HG02642 (cell line): ENCODE measurements around the gene PRDM15.
A peak's percentile ranks its signal among the peaks of the same experiment; 100 is the strongest.

Source experiments
- ATAC-seq: cut with Tn5 transposase; IDR thresholded peaks from one replicate; pipeline ENCODE4 v1.9.1; 2021; ENCODE audit warnings: mild to moderate bottlenecking; ENCODE audit not compliant: unreplicated experiment, poor library complexity

PRDM15 gene, protein sequence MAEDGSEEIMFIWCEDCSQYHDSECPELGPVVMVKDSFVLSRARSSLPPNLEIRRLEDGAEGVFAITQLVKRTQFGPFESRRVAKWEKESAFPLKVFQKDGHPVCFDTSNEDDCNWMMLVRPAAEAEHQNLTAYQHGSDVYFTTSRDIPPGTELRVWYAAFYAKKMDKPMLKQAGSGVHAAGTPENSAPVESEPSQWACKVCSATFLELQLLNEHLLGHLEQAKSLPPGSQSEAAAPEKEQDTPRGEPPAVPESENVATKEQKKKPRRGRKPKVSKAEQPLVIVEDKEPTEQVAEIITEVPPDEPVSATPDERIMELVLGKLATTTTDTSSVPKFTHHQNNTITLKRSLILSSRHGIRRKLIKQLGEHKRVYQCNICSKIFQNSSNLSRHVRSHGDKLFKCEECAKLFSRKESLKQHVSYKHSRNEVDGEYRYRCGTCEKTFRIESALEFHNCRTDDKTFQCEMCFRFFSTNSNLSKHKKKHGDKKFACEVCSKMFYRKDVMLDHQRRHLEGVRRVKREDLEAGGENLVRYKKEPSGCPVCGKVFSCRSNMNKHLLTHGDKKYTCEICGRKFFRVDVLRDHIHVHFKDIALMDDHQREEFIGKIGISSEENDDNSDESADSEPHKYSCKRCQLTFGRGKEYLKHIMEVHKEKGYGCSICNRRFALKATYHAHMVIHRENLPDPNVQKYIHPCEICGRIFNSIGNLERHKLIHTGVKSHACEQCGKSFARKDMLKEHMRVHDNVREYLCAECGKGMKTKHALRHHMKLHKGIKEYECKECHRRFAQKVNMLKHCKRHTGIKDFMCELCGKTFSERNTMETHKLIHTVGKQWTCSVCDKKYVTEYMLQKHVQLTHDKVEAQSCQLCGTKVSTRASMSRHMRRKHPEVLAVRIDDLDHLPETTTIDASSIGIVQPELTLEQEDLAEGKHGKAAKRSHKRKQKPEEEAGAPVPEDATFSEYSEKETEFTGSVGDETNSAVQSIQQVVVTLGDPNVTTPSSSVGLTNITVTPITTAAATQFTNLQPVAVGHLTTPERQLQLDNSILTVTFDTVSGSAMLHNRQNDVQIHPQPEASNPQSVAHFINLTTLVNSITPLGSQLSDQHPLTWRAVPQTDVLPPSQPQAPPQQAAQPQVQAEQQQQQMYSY

DNA sequence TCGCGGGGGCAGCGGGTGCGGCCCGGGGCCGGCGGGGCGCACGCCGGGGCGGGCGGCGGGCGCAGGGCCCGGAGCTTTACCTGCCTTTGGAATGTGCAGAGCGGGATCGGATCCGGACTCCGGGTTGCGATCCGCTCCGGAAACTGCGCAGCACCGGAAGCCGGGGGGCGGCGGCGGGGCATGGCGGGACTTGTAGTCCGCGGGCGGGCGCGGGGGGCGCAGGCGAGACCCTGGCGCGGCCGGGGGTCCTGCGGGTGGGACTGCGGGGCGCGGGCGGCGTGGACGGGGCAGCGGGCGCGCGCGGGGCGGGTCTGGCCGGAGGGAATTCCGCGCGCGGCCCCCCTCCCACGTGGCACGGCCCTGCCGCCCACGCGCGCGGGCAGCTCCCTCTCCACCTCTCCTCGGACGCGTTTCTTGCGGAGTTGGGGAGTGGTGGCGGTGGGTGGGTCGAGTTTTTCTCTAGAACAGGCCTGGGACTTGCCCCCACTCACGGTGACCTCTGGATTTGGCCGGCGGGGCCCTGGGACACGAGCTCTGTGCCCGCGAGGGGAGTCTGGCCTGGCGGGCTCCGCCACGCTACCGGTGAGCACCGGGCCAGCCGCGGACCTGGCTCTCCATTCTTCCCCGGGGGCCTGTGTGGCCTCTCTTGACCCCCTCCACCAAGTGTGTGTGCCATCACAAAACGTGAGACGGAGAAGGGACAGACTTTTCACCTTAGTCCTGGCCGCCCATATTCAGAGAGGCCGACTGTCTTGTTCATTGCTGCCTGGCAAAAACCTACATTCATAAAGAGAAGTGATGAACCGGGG lies at the start of gene PRDM15:
Gene PRDM15 (minus strand): TSS at position 155 of the 809 bp plus-strand sequence. CDS start 18,981 bp downstream, outside the sequence.
- ATAC-seq: peak; percentile 75

DNA sequence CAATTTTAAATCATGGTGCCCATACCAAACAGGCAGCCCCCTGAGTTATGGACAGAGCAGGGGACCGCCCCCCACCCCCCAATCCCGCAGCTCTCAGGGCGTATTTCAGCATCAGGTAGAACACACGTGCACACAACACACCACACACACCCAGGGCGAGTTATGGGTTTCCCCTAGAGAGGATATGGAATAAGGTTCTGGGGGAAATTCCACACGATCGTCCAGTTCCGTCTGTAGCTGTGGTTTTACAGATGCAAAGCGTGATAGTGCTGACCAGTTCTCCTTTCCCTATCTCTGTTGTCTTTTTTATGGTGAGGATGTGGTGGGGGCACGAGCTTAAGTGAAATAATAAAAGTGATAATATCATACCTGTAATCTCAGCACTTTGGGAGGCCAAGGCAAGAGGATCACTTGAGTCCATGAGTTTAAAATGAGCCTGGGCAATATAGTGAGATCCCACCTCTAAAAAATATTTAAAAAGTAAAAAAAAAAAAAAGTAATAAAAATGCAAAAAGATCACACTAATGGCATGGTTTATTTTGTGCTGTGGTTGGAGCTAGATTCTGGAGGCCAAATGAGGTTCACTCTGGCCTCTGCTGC lies 49.6 kb upstream of the PRDM15 start:
- ATAC-seq: peak; percentile 38

DNA sequence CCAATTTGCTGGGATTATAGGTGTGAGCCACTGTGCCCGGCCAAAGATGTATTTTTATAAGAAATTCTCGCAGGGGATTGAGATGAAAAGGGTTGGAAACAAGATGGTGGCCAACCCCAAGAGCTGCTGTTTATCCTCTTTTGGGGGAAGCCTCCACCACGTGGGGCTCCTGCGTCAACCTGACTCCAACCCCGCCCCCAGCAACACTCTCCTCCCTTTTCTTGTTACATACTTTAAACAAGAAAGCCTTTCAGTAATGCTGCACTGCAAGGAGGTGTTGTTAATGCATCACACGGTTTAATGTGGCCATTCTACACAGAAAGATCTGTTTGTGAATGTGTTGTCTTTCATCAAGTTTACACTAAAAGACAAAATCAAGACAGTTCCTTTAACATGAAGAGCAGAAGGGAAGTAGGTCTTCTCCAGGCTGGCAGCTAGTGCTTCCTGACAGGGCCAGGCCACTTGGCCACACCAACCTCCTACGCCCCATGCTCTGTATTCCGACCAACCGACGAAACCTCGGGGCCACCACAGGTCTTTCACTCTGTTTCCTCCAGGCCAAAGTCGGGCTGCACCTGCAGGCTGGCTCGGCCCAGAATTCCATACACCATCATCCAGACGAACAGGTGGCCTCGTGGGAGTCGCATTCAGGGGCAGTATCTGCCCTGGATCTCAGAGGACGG lies 48.7 kb upstream of the PRDM15 start:
- ATAC-seq: no peak

GRCh38 chr21:41926807-41927171 lies 47.6 kb upstream of the PRDM15 start:
- no peak for ATAC-seq

DNA sequence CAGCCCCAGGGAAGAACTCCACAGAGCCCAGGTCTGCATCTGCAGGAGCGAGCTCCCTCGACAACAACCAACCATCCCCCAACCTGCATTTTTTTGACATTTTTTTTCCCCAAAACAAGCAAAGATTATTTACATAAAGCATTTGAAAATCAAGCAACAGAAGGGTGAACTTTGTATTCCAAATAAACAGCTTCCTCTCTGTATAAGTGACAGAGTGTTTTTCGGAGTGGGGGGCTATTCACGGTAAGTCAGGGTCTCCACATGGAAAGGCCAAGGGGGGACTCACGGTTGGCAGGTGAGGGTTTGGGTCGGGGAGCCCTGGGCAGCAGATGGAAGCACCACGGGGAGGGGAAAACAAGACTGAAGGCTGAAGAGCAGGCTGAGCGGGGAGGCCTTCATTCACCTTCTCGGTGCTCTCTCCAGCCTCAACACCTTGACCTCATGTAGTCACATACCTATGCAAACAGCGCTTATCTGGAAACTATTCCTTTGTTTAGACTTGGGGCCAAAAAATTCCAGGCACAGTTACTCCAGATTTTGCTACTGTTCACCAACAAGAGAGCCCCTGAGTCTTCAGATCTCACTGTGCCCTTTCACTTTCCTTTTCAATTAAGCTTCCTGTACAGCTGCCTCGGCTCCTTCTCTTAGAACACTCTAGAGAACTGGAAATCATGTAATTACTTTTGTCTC lies 47.1 kb upstream of the PRDM15 start:
- ATAC-seq: no peak

DNA sequence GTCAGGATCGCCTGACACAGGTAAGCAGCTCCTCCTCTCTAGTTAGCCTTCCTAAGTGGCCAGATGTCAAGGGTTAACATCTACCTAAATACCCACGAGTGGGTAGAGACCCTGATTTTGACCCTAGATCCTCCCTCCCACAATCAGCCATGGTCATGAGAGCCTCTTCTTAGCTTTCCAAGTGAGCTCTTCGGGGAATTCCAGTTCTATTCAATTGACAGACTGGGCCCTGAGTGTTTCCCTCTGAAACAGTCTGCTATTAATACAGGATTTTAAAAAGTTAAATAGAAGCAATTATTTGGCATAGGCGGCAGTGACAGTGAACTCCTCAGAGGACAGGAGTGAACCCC lies 46.6 kb upstream of the PRDM15 start:
- ATAC-seq: no peak

- ATAC-seq: no peak
These were observed 45.2 kb upstream of the PRDM15 start for GRCh38 chr21:41924368-41924754.

DNA sequence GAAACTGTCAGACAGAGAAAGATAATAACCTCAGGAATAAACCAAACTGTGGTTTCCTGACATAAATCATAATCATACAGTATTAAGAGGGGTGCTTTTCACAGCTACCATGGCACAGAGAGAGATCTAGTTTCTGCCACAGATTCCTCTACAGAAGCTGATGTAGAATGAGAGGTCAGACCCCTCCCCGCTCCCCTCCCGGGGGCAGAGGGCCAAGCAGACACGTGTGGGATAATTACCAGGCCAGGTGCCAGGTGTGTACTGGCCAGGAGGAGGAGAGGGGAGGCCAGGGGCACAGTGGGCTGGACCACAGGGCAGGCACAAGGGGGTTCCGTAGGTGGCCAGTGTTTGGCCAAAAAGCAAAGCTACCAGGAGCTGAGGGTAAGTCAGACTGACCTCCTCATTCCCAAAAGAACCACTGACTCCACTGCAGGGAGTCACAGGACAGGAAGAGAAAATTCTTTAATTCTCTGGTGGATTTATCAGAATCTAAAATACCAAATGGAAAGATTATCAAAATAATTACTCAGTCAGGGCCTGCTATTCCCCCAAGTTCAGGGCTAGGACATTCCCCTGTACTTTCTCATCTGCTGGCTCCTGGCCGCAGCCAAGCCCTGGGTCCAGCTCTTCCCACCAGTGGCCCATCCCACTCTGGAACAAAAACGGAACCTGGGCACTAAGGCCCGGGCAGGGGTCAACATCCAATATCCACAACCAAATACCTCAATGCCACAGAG lies 44.7 kb upstream of the PRDM15 start:
- no peak for ATAC-seq

GRCh38 chr21:41923186-41923585 lies 44.0 kb upstream of the PRDM15 start:
- no peak for ATAC-seq

GRCh38 chr21:41921021-41921420 lies 41.9 kb upstream of the PRDM15 start:
- ATAC-seq: no peak

GRCh38 chr21:41920476-41920875 lies 41.3 kb upstream of the PRDM15 start:
- ATAC-seq: no peak

DNA sequence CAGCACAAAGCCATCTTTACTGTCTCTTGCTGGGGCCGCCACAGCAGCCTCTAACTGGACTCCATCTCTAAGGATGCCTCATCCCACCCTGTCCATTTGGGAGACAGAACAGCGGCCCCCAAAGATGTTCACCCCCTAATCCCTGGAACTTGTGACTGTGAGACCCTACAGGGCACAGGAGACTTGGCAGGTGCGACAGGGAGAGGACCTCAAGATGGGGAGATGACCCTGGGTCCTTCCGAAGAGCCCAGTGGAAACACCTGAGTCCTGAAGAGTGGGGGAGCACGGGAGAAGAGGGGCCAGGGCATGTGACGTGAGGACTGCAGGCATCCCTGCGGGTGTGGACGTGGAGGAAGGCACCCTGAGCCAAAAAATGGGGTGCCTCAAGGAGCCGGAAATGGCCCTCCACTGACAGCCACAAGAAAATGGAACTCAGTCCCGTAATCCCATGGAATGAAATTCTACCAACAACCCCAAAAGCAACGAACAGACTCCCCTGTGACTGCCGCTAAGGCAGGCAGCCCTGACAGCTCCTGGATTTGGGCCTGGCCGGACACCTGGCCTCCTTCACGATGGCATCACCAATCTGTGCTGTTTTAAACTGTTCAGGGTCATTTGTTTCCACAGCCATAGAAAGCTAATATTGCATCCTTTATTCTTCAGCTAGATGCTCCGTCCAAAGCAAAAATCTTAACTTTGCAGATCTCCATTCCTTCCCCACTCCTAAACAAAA lies 40.7 kb upstream of the PRDM15 start:
- no peak for ATAC-seq

DNA sequence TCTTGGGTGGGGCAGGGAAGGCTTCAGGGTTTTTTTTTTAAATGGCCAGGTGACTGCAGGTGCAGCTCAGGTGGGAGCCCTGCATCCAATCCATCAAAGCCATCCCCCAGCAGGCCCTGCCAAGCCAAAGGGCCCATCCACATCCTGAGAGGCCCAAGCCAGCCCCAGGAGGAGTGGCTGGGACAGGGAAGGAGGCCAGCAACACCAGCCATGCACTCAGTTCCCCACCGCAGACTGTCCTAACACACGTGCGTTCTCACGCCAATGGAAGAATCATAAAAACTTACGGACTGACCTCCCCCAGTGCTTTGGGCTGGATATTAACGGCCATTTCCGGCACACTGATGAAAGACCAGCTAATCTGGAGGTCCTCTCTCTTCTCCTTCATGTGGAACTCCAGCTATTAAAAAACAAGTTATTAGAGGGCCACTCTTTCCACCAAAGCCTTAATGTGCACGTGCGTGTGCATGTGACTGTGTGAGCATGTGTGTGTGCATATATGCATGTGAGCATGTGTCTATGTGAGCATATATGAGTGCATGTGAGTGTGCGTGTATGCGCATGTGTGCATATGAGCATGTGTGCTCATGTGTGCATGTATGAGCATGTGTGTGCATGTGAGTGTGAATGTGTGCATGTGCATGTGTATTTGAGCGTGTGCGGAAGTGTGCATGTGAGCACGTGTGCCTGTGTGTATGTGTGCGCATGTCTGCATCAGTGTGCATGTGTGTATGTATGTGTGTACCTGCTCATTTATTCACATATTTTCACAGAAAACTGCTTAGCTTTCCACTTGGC lies 39.6 kb upstream of the PRDM15 start:
- ATAC-seq: no peak

GRCh38 chr21:41917531-41917930 lies 38.4 kb upstream of the PRDM15 start:
- ATAC-seq: no peak

- no peak for ATAC-seq
These were observed 37.8 kb upstream of the PRDM15 start for GRCh38 chr21:41916888-41917433.

- ATAC-seq: no peak
These were observed 35.8 kb upstream of the PRDM15 start for GRCh38 chr21:41914965-41915364.
